GM12878 (cell line): ENCODE results near the gene TAS2R30. TPM values are rescaled to one million over a fixed set of nuclear protein-coding genes. Genes with fewer than 3 reads are reported as not detected.

Experiments
- ATF7 ChIP-seq: fragments of 450-650 bp; IDR thresholded peaks from 2 replicates; pipeline ENCODE4 v1.6.1; 2016; ENCODE audit warnings: low read depth, mild to moderate bottlenecking
- CBX3 ChIP-seq: fragments of 200-600 bp; sonication (generic); IDR thresholded peaks from 2 replicates; pipeline ENCODE4 v1.6.1; 2016; ENCODE audit warnings: low read depth, borderline replicate concordance
- DPF2 ChIP-seq: fragments of 450-650 bp; IDR thresholded peaks from 2 replicates; pipeline ENCODE4 v1.6.1; 2017; ENCODE audit warnings: mild to moderate bottlenecking
- EP300 ChIP-seq, 2 experiments: fragments of 150-350 bp in 1 of 2; IDR thresholded peaks; 2 replicates each; pipeline ENCODE4 v1.6.1; 2011 to 2012; ENCODE audit warnings: low read depth in 2 of 2, low read length in 2 of 2, borderline replicate concordance in 1 of 2, improper control_type of control experiment in 1 of 2, inconsistent platforms in 1 of 2; ENCODE audit not compliant: control insufficient read depth in 1 of 2
- ETV6 ChIP-seq, 2 experiments: fragments of 450-650 bp in 1 of 2; IDR thresholded peaks in 1 of 2; conservative IDR thresholded peaks in 1 of 2; 2 replicates each; pipeline ENCODE4 v1.6.1; 2014; ENCODE audit warnings: antibody characterized with exemption in 1 of 2, borderline replicate concordance in 1 of 2, low read depth in 1 of 2, mild to moderate bottlenecking in 1 of 2, moderate library complexity in 1 of 2
- HCFC1 ChIP-seq: fragments of 150-350 bp; IDR thresholded peaks from 2 replicates; pipeline ENCODE4 v1.6.1; 2014; ENCODE audit warnings: low read length
- HDAC6 ChIP-seq: fragments of 200-600 bp; sonication (generic); IDR thresholded peaks from one replicate; pipeline ENCODE4 v1.8.0; 2017; ENCODE audit warnings: antibody characterized with exemption; ENCODE audit not compliant: unreplicated experiment
- HDGF ChIP-seq: fragments of 450-650 bp; IDR thresholded peaks from 2 replicates; pipeline ENCODE4 v1.6.1; 2016; ENCODE audit warnings: antibody characterized with exemption
- IKZF1 ChIP-seq: fragments of 450-650 bp; conservative IDR thresholded peaks from 2 replicates; pipeline ENCODE4 v1.6.1; 2017; ENCODE audit warnings: antibody characterized with exemption, mild to moderate bottlenecking
- KAT2A ChIP-seq: conservative IDR thresholded peaks from 2 replicates; pipeline ENCODE4 v1.6.1; 2011; ENCODE audit warnings: low read depth, low read length; ENCODE audit not compliant: control insufficient read depth
- NBN ChIP-seq: fragments of 450-650 bp; IDR thresholded peaks from 2 replicates; pipeline ENCODE4 v1.6.1; 2016
- NR2F1 ChIP-seq: fragments of 450-650 bp; conservative IDR thresholded peaks from 2 replicates; pipeline ENCODE4 v1.6.1; 2017; ENCODE audit warnings: mild to moderate bottlenecking
- POLR2AphosphoS5 ChIP-seq: IDR thresholded peaks from 2 replicates; pipeline ENCODE4 v1.6.1; 2011; ENCODE audit warnings: mild to moderate bottlenecking, low read length, inconsistent platforms
- RBBP5 ChIP-seq: fragments of 200-600 bp; sonication (generic); conservative IDR thresholded peaks from 2 replicates; pipeline ENCODE4 v1.6.1; 2016
- RCOR1 ChIP-seq: conservative IDR thresholded peaks from 2 replicates; pipeline ENCODE4 v1.6.1; 2012; ENCODE audit warnings: low read depth, low read length, improper control_type of control experiment
- SMARCA5 ChIP-seq: fragments of 450-650 bp; IDR thresholded peaks from 2 replicates; pipeline ENCODE4 v1.6.1; 2017; ENCODE audit warnings: mild to moderate bottlenecking
- SRF ChIP-seq, 2 experiments: IDR thresholded peaks; 2 replicates each; pipeline ENCODE4 v1.6.1; 2011; ENCODE audit warnings: low read depth in 2 of 2, low read length in 2 of 2, mild to moderate bottlenecking in 1 of 2, moderate library complexity in 1 of 2
- TAF1 ChIP-seq: IDR thresholded peaks from 2 replicates; pipeline ENCODE4 v1.6.1; 2011; ENCODE audit warnings: mild to moderate bottlenecking, low read depth, low read length, borderline replicate concordance
- ZBED1 ChIP-seq: IDR thresholded peaks from 2 replicates; pipeline ENCODE4 v1.6.1; 2016; ENCODE audit warnings: borderline replicate concordance
- ZNF207 ChIP-seq: fragments of 450-650 bp; IDR thresholded peaks from 2 replicates; pipeline ENCODE4 v1.6.1; 2014; ENCODE audit warnings: antibody characterized with exemption, mild to moderate bottlenecking, borderline replicate concordance
- polyA plus RNA-seq, 11 experiments: library from polyadenylated mRNA; depleted of rRNA in 4 of 11; unstranded in 6 of 11; stranded (reverse) in 5 of 11; fragments of >200 nt; fragmentation: Nextera tagmentation in 4 of 11; fragmentation: Illumina TruSeq in 1 of 11; extraction: Ambion mirVana in 4 of 11; extraction: Trizol in 1 of 11; gene quantifications; 1 replicate in 1 of 11; 2 replicates in 10 of 11; pipeline versions ENCODE4 v1.2.1 to v1.2.3, GENCODE V29; 2011 to 2016; ENCODE audit warnings: inconsistent platforms in 2 of 11, missing spikeins in 2 of 11, low read depth in 1 of 11
- total RNA-seq, 4 experiments: library from RNA; depleted of rRNA in 3 of 4; stranded (reverse); fragments of >200 nt in 3 of 4; fragmentation: Illumina TruSeq in 1 of 4; extraction: Trizol in 1 of 4; gene quantifications; 2 replicates each; pipeline versions ENCODE4 v1.2.1 to v1.2.3, GENCODE V29; 2013 to 2021
- TF ChIP-seq, protein P1 (sequence below): fragments of 450-650 bp; IDR thresholded peaks from 2 replicates; pipeline ENCODE4 v1.6.1; 2017; ENCODE audit warnings: mild to moderate bottlenecking
- TF ChIP-seq, protein P2 (sequence below): fragments of 450-650 bp; formaldehyde crosslinking; IDR thresholded peaks from 2 replicates; pipeline ENCODE4 v1.4.0; 2020; ENCODE audit warnings: mild to moderate bottlenecking, moderate library complexity
- TF ChIP-seq, protein P3 (sequence below): IDR thresholded peaks from 2 replicates; pipeline ENCODE4 v1.6.1; 2012; ENCODE audit warnings: low read depth, low read length, improper control_type of control experiment
- TF ChIP-seq, protein P4 (sequence below): fragments of 450-650 bp; IDR thresholded peaks from 2 replicates; pipeline ENCODE4 v1.6.1; 2017; ENCODE audit warnings: borderline replicate concordance
- TF ChIP-seq, protein P5 (sequence below): IDR thresholded peaks from 2 replicates; pipeline ENCODE4 v1.6.1; 2012; ENCODE audit warnings: low read depth, low read length, improper control_type of control experiment

TAS2R30 gene
- total and polyA plus RNA-seq, 10 of the 15 experiments (the other 5 are each of a cell fraction or from before 2014, with no cell fraction given): 0.09 to 5.9 (median 0.54) TPM; not detected in 3

DNA sequence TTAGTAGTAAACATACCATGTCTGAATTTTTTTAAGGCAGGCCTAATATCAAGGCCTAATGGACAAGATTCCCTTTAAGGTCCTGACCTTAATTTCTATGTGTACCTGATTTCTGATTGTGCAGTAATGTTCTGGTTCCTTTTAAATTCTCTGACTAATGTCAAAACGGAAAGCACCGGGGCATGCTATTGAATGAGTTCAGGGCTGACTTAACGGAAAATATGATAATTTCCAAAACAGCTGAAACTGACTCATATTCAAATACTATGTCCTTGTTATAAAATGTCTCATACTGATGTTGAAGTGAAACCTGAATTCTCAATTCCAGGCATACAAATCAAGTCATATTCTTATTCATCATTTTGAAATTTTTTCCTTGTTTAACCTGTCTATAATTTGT, 49.0 kb downstream of the TAS2R30 start (continued):
- TF ChIP-seq, protein P1, sequence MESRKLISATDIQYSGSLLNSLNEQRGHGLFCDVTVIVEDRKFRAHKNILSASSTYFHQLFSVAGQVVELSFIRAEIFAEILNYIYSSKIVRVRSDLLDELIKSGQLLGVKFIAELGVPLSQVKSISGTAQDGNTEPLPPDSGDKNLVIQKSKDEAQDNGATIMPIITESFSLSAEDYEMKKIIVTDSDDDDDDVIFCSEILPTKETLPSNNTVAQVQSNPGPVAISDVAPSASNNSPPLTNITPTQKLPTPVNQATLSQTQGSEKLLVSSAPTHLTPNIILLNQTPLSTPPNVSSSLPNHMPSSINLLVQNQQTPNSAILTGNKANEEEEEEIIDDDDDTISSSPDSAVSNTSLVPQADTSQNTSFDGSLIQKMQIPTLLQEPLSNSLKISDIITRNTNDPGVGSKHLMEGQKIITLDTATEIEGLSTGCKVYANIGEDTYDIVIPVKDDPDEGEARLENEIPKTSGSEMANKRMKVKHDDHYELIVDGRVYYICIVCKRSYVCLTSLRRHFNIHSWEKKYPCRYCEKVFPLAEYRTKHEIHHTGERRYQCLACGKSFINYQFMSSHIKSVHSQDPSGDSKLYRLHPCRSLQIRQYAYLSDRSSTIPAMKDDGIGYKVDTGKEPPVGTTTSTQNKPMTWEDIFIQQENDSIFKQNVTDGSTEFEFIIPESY: no peak
- no peak for TF ChIP-seq SRF (IDR thresholded peaks at IDR 0.05; ENCODE audit: low read depth in 2 of 2, low read length in 2 of 2)
- TF ChIP-seq ATF7: peak; percentile 88
- TF ChIP-seq IKZF1: no peak
- TF ChIP-seq RBBP5: no peak
- TF ChIP-seq, protein P2, sequence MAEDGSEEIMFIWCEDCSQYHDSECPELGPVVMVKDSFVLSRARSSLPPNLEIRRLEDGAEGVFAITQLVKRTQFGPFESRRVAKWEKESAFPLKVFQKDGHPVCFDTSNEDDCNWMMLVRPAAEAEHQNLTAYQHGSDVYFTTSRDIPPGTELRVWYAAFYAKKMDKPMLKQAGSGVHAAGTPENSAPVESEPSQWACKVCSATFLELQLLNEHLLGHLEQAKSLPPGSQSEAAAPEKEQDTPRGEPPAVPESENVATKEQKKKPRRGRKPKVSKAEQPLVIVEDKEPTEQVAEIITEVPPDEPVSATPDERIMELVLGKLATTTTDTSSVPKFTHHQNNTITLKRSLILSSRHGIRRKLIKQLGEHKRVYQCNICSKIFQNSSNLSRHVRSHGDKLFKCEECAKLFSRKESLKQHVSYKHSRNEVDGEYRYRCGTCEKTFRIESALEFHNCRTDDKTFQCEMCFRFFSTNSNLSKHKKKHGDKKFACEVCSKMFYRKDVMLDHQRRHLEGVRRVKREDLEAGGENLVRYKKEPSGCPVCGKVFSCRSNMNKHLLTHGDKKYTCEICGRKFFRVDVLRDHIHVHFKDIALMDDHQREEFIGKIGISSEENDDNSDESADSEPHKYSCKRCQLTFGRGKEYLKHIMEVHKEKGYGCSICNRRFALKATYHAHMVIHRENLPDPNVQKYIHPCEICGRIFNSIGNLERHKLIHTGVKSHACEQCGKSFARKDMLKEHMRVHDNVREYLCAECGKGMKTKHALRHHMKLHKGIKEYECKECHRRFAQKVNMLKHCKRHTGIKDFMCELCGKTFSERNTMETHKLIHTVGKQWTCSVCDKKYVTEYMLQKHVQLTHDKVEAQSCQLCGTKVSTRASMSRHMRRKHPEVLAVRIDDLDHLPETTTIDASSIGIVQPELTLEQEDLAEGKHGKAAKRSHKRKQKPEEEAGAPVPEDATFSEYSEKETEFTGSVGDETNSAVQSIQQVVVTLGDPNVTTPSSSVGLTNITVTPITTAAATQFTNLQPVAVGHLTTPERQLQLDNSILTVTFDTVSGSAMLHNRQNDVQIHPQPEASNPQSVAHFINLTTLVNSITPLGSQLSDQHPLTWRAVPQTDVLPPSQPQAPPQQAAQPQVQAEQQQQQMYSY: no peak
- TF ChIP-seq, protein P3, sequence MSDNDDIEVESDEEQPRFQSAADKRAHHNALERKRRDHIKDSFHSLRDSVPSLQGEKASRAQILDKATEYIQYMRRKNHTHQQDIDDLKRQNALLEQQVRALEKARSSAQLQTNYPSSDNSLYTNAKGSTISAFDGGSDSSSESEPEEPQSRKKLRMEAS: no peak
- 0 out of 2 replicates have a peak, but pooled peaks have one; percentile 52 for TF ChIP-seq NR2F1
- no peak for TF ChIP-seq SMARCA5
- no peak for TF ChIP-seq ZBED1
- TF ChIP-seq ETV6 (conservative IDR thresholded peaks at IDR 0.05 in 1 of 2, IDR thresholded peaks at IDR 0.05 in 1 of 2; ENCODE audit: borderline replicate concordance in 1 of 2, low read depth in 1 of 2): no peak
- no peak for TF ChIP-seq CBX3
- TF ChIP-seq RCOR1: no peak
- TF ChIP-seq HDAC6: no peak
- no peak for TF ChIP-seq HDGF
- no peak for TF ChIP-seq TAF1
- TF ChIP-seq ZNF207: no peak
- no peak for TF ChIP-seq NBN
- peak; percentile 32 to 64; a peak in 3 of 4 replicates for TF ChIP-seq EP300 (IDR thresholded peaks at IDR 0.05; ENCODE audit: borderline replicate concordance in 1 of 2, control insufficient read depth in 1 of 2, low read depth in 2 of 2, low read length in 2 of 2)
- TF ChIP-seq, protein P4, sequence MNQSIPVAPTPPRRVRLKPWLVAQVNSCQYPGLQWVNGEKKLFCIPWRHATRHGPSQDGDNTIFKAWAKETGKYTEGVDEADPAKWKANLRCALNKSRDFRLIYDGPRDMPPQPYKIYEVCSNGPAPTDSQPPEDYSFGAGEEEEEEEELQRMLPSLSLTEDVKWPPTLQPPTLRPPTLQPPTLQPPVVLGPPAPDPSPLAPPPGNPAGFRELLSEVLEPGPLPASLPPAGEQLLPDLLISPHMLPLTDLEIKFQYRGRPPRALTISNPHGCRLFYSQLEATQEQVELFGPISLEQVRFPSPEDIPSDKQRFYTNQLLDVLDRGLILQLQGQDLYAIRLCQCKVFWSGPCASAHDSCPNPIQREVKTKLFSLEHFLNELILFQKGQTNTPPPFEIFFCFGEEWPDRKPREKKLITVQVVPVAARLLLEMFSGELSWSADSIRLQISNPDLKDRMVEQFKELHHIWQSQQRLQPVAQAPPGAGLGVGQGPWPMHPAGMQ: no peak
- TF ChIP-seq, protein P5, sequence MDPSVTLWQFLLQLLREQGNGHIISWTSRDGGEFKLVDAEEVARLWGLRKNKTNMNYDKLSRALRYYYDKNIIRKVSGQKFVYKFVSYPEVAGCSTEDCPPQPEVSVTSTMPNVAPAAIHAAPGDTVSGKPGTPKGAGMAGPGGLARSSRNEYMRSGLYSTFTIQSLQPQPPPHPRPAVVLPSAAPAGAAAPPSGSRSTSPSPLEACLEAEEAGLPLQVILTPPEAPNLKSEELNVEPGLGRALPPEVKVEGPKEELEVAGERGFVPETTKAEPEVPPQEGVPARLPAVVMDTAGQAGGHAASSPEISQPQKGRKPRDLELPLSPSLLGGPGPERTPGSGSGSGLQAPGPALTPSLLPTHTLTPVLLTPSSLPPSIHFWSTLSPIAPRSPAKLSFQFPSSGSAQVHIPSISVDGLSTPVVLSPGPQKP: no peak
- TF ChIP-seq DPF2: peak; percentile 51; the same call in 1 of the 2 replicates
- no peak for TF ChIP-seq HCFC1
- TF ChIP-seq POLR2AphosphoS5: no peak
- TF ChIP-seq KAT2A: no peak
